Skeletal muscle tissue (tissue), 1 donor: Measurements from ENCODE around the gene MYADM. TPM values are rescaled to one million over a fixed set of nuclear protein-coding genes. Genes with fewer than 3 reads are reported as not detected.

ENCODE experiments used
- total RNA-seq: library from RNA; depleted of rRNA; stranded (reverse); fragments of >200 nt; gene quantifications from one replicate; pipeline ENCODE4 v1.2.3, GENCODE V29; 2014

The MYADM gene
- total RNA-seq, 1 donor from 2014 or later: 20.9 TPM

Other genes starting within 250 kb of the MYADM start
- gene DPRX, start 235.9 kb upstream of the MYADM start, total RNA-seq: not detected
- 1.0 TPM for gene NLRP12, start 43.6 kb upstream of the MYADM start, total RNA-seq
- gene PRKCG, start 14.3 kb downstream of the MYADM start, total RNA-seq: not detected
- gene CACNG7, start 41.4 kb downstream of the MYADM start, total RNA-seq: not detected
- under 0.01 TPM for gene CACNG8, start 95.1 kb downstream of the MYADM start, total RNA-seq
- 17.7 TPM for gene CACNG6, start 123.8 kb downstream of the MYADM start, total RNA-seq
- not detected for gene VSTM1, start 196.0 kb downstream of the MYADM start, total RNA-seq
- gene TARM1, start 213.5 kb downstream of the MYADM start, total RNA-seq: not detected
- gene OSCAR, start 232.9 kb downstream of the MYADM start, total RNA-seq: 0.52 TPM
- gene NDUFA3, start 235.0 kb downstream of the MYADM start, total RNA-seq: 7.8 TPM
- gene TFPT, start 247.8 kb downstream of the MYADM start, total RNA-seq: 12.0 TPM
- gene PRPF31, start 247.9 kb downstream of the MYADM start, total RNA-seq: 34.4 TPM